OCI-LY3 (cell line): Measurements from ENCODE around the gene NAT9.

Source experiments
- H2AFZ ChIP-seq: fragments of 200-600, 300-600 bp; shearing (Covaris generic); 2 replicates; pipeline ENCODE4 v1.6.0; 2014; ENCODE audit warnings: antibody characterized with exemption, low read depth, low read length
- H3K27ac ChIP-seq: fragments of 200-600, 300-600 bp; sonication (generic); 2 replicates; pipeline ENCODE4 v1.5.1; 2014; ENCODE audit warnings: mild to moderate bottlenecking, low read length, moderate library complexity, mixed read lengths
- H3K27me3 ChIP-seq: fragments of 200-600, 300-600 bp; sonication (generic); 2 replicates; pipeline ENCODE4 v1.6.1; 2014; ENCODE audit warnings: low read depth, low read length, mixed read lengths
- H3K36me3 ChIP-seq: fragments of 200-600, 300-600 bp; sonication (generic); replicated peaks from 2 replicates; pipeline ENCODE3; 2014; ENCODE audit warnings: low read depth, low read length, mixed read lengths
- H3K4me1 ChIP-seq: fragments of 300-600, 200-600 bp; sonication (generic); 2 replicates; pipeline ENCODE4 v1.6.1; 2014; ENCODE audit warnings: low read length, mixed read lengths
- H3K4me2 ChIP-seq: fragments of 200-600, 300-600 bp; sonication (generic); 2 replicates; pipeline ENCODE4 v1.6.1; 2014; ENCODE audit warnings: low read length, mixed read lengths
- H3K4me3 ChIP-seq: fragments of 300-600, 200-600 bp; sonication (generic); 2 replicates; pipeline ENCODE4 v1.5.1; 2014; ENCODE audit warnings: antibody characterized with exemption, mild to moderate bottlenecking, low read length, moderate library complexity
- H3K79me2 ChIP-seq: fragments of 300-600, 200-600 bp; shearing (Covaris generic); 2 replicates; pipeline ENCODE4 v1.6.1; 2014; ENCODE audit warnings: mild to moderate bottlenecking, low read length, mixed read lengths
- H3K9ac ChIP-seq: fragments of 300-600, 200-600 bp; shearing (Covaris generic); 2 replicates; pipeline ENCODE4 v1.6.0; 2014; ENCODE audit warnings: mild to moderate bottlenecking, low read length, moderate library complexity
- H3K9me3 ChIP-seq: fragments of 200-600, 300-600 bp; shearing (Covaris generic); 2 replicates; pipeline ENCODE4 v1.6.1; 2014; ENCODE audit warnings: low read length, mixed read lengths; ENCODE audit not compliant: insufficient read depth
- H4K20me1 ChIP-seq: fragments of 200-600, 300-600 bp; sonication (generic); 2 replicates; pipeline ENCODE4 v1.6.1; 2016; ENCODE audit warnings: low read length, mixed read lengths; ENCODE audit not compliant: insufficient read depth
- EZH2phosphoT487 ChIP-seq: fragments of 200-600 bp; shearing (Covaris generic); IDR thresholded peaks from 2 replicates; pipeline ENCODE4 v1.6.1; 2018; ENCODE audit warnings: antibody characterized with exemption, mixed run types, low read depth
- TF ChIP-seq, protein P1 (sequence below): fragments of 200-600, 300-600 bp; sonication (generic); IDR thresholded peaks from 2 replicates; pipeline ENCODE4 v1.5.1; 2014; ENCODE audit warnings: antibody characterized with exemption, low read length, low read depth

The NAT9 gene

DNA sequence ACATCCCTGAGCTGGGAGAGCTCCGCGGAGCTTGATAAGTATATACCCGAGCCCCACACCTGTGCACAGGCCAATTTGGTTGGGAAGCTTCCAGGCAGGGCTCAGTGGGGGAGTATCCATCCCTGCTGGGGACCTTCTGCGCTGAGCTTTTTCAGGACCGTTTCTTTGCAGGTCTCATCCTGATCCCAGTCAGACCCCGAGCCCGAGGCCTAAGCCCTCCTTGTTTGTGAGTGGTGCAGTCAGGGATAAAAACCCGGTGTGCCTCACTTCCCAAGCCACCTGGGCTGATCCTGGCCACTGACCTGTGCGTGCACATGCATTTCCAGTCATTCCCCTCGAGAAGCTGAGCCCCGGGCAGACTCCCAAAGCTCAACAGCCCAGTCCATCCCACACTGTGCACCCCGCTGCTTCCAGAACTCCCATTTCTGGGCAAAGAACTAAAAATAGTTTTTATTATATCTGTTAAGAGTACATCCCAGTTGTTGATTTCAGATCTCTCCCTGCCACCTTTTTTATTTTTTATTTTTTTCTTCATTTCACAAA lies 27.3 kb upstream of the NAT9 start:
- Histone ChIP-seq H3K36me3 (no peaks in the 10 kb centered on the region), H3K9ac (no peak overlapping the region), H2AFZ (no peak overlapping the region), H3K27ac (no peak overlapping the region), H3K4me1 (no peaks in the 10 kb centered on the region), H3K4me3 (no peak overlapping the region), H3K79me2 (no peaks in the 10 kb centered on the region), H3K4me2 (no peak overlapping the region), H3K27me3 (no peaks in the 10 kb centered on the region), H4K20me1 (no peaks in the 10 kb centered on the region), H3K9me3 (no peaks in the 10 kb centered on the region)
- TF ChIP-seq, protein P1, sequence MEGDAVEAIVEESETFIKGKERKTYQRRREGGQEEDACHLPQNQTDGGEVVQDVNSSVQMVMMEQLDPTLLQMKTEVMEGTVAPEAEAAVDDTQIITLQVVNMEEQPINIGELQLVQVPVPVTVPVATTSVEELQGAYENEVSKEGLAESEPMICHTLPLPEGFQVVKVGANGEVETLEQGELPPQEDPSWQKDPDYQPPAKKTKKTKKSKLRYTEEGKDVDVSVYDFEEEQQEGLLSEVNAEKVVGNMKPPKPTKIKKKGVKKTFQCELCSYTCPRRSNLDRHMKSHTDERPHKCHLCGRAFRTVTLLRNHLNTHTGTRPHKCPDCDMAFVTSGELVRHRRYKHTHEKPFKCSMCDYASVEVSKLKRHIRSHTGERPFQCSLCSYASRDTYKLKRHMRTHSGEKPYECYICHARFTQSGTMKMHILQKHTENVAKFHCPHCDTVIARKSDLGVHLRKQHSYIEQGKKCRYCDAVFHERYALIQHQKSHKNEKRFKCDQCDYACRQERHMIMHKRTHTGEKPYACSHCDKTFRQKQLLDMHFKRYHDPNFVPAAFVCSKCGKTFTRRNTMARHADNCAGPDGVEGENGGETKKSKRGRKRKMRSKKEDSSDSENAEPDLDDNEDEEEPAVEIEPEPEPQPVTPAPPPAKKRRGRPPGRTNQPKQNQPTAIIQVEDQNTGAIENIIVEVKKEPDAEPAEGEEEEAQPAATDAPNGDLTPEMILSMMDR = no peak
- TF ChIP-seq EZH2phosphoT487 = no peak

DNA sequence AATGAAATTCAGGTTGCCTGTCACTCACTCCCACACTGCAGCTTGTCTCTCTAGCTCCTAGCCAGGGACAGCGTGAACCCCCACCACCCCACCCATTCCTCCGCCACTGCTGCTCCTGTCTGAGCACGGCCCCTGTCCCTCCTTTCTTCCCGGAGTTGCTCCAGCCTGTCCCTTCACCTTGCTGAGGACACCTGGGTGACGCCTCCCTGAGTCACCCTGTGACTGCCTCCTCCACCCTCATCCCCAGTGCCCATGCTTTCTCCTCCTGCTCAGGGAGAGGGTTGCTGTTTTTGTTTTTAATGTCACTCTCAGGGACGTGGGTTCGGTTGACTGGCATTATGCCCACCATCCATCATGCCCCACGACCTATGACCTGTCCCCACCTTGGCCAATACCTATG lies 25.8 kb upstream of the NAT9 start:
- H3K4me3 ChIP-seq = no peak overlapping the region
- H2AFZ ChIP-seq = no peak overlapping the region
- no peak overlapping the region for H3K9ac ChIP-seq
- H4K20me1 ChIP-seq = no peaks in the 10 kb centered on the region
- no peaks in the 10 kb centered on the region for H3K9me3 ChIP-seq
- no peaks in the 10 kb centered on the region for H3K4me1 ChIP-seq
- no peak overlapping the region for H3K27ac ChIP-seq
- H3K79me2 ChIP-seq = no peaks in the 10 kb centered on the region
- TF ChIP-seq EZH2phosphoT487 = no peak
- TF ChIP-seq, protein P1 = no peak
- H3K4me2 ChIP-seq = no peak overlapping the region
- H3K27me3 ChIP-seq = no peaks in the 10 kb centered on the region
- H3K36me3 ChIP-seq = no peaks in the 10 kb centered on the region

DNA sequence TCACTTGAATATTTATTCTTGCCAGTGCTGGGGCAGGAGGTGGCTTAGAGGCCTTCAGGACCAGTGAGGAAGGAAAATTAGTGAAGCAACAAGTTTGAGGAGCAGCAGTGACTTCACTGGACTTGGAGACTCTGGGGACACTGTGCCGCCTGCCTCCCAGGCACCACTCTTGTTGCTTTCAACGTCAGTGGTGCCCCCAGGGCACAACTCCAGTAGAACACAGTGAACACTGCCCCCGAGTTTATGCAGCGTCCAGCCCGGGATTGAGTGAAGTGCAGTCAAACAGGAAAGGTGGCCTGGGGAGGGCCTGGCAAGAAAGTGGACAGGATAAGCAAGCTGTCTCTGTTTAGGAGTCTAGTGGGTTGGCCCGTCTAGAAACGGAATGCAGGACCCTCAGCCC lies 24.4 kb upstream of the NAT9 start:
- no peak for TF ChIP-seq EZH2phosphoT487
- TF ChIP-seq, protein P1 = no peak

GRCh38 chr17:74799097-74799496 lies 23.0 kb upstream of the NAT9 start:
- Histone ChIP-seq H3K9ac (no peak overlapping the region), H4K20me1 (no peaks in the 10 kb centered on the region), H3K9me3 (no peaks in the 10 kb centered on the region), H3K79me2 (no peaks in the 10 kb centered on the region), H3K4me3 (no peak overlapping the region), H3K4me1 (no peaks in the 10 kb centered on the region), H2AFZ (no peak overlapping the region), H3K27me3 (no peaks in the 10 kb centered on the region), H3K36me3 (no peaks in the 10 kb centered on the region), H3K27ac (no peak overlapping the region), H3K4me2 (no peak overlapping the region)
- TF ChIP-seq EZH2phosphoT487 = no peak
- TF ChIP-seq, protein P1 = no peak

More for the DNA sequence above, 24.4 kb upstream of the NAT9 start:
- H3K27me3 ChIP-seq = no peaks in the 10 kb centered on the region
- no peaks in the 10 kb centered on the region for H3K4me1 ChIP-seq
- H4K20me1 ChIP-seq = no peaks in the 10 kb centered on the region
- H3K9ac ChIP-seq = no peak overlapping the region
- H3K27ac ChIP-seq = no peak overlapping the region
- no peaks in the 10 kb centered on the region for H3K36me3 ChIP-seq
- H3K4me2 ChIP-seq = no peak overlapping the region
- no peak overlapping the region for H2AFZ ChIP-seq
- H3K79me2 ChIP-seq = no peaks in the 10 kb centered on the region
- no peak overlapping the region for H3K4me3 ChIP-seq
- H3K9me3 ChIP-seq = no peaks in the 10 kb centered on the region
